K562 (cell line): ENCODE data around the gene DNMT3A. TPM values are rescaled to one million over a fixed set of nuclear protein-coding genes. Genes with fewer than 3 reads are reported as not detected.

Source experiments
- ATAC-seq: fragments of 200-7000 bp; cut with Tn5 transposase; 3 replicates; pipeline ENCODE4 v1.9.1; 2020; ENCODE audit warnings: moderate library complexity
- Bru-seq: library from RNA; stranded (reverse); fragments of 400-500 nt; gene quantifications from one replicate; lab custom pipeline; 2021; lab: Mats Ljungman, UMichigan
- BruChase-seq, 2 experiments: library from RNA; stranded (reverse); fragments of 400-500 nt; gene quantifications; one replicate each; lab custom pipeline; 2021; lab: Mats Ljungman, UMichigan
- BruUV-seq: library from RNA; stranded (reverse); fragments of 400-500 nt; replicated peaks from 2 replicates; lab custom pipeline; 2021; lab: Mats Ljungman, UMichigan
- CTCF ChIA-PET: fragments of 300-600 bp; formaldehyde crosslinking; extraction: SDS; loops from one replicate; lab custom pipeline; 2021; ENCODE audit warnings: low intra/inter-chr PET ratio; lab: Yijun Ruan, JAX
- POLR2A ChIA-PET: fragments of 300-600, 350-650 bp; sonication (Branson Sonifier 250); formaldehyde crosslinking; extraction: SDS; loops from one replicate; lab custom pipeline; 2021; ENCODE audit warnings: antibody characterized with exemption, inconsistent platforms; lab: Yijun Ruan, JAX
- DNase-seq, 4 experiments: peaks; one replicate each; pipeline versions ENCODE4 v3.0.0 to v3.0.0-alpha.2; 2011 to 2018; ENCODE audit warnings: low spot score in 3 of 4, mixed read lengths in 3 of 4; ENCODE audit errors: extremely low read depth in 1 of 4
- FAIRE-seq: peaks from 2 replicates; lab custom pipeline; 2011; peaks lifted over from hg19 to GRCh38; lab: Jason Lieb, UNC
- H2AFZ ChIP-seq: 2 replicates; pipeline ENCODE4 v1.6.0; 2011; ENCODE audit warnings: low read depth, low read length, control low read depth, inconsistent platforms
- H3K27ac ChIP-seq: fragments of 200-600 bp; 3 replicates; pipeline ENCODE4 v1.8.0; 2011; ENCODE audit warnings: low read depth, mild to moderate bottlenecking, control low read depth, inconsistent platforms, low read length, moderate library complexity, mixed read lengths; ENCODE audit errors: extremely low read depth
- H3K27me3 ChIP-seq, 2 experiments: fragments of 300-600 bp in 1 of 2; 2 replicates in 1 of 2; 3 replicates in 1 of 2; pipeline versions ENCODE4 v1.6.0 to v1.8.0; 2011; ENCODE audit warnings: inconsistent platforms in 2 of 2, low read length in 2 of 2, mild to moderate bottlenecking in 1 of 2, mixed read lengths in 1 of 2, moderate library complexity in 1 of 2; ENCODE audit not compliant: control insufficient read depth in 2 of 2, insufficient read depth in 2 of 2
- H3K36me3 ChIP-seq: fragments of 300-600 bp; 3 replicates; pipeline ENCODE4 v1.8.0; 2011; ENCODE audit warnings: mild to moderate bottlenecking, low read length, inconsistent platforms; ENCODE audit not compliant: control insufficient read depth, insufficient read depth
- H3K4me1 ChIP-seq, 2 experiments: fragments of 200-600 bp in 1 of 2; replicated peaks in 1 of 2; 2 replicates in 1 of 2; 3 replicates in 1 of 2; pipeline versions ENCODE4 v1.5.1 to v1.8.0; 2011; ENCODE audit warnings: inconsistent platforms in 2 of 2, low read length in 2 of 2, mild to moderate bottlenecking in 1 of 2, mixed read lengths in 1 of 2, moderate library complexity in 1 of 2; ENCODE audit not compliant: control insufficient read depth in 2 of 2, insufficient read depth in 2 of 2
- H3K4me2 ChIP-seq: 2 replicates; pipeline ENCODE4 v1.6.1; 2011; ENCODE audit warnings: low read length, control low read depth, inconsistent platforms, mixed read lengths; ENCODE audit not compliant: insufficient read depth
- H3K4me3 ChIP-seq: fragments of 200-600 bp; sonication (generic), shearing (Covaris generic); 2 replicates; pipeline ENCODE4 v1.5.1; 2016; ENCODE audit warnings: control low read depth, inconsistent platforms
- H3K79me2 ChIP-seq: fragments of 200-600 bp; 3 replicates; pipeline ENCODE4 v1.8.0; 2011; ENCODE audit warnings: low read length, inconsistent platforms; ENCODE audit not compliant: control insufficient read depth, insufficient read depth
- H3K9ac ChIP-seq, 2 experiments: 2 replicates each; pipeline versions ENCODE4 v1.6.0 to v1.6.1; 2011; ENCODE audit warnings: low read depth in 2 of 2, low read length in 2 of 2, control low read depth in 1 of 2, inconsistent platforms in 1 of 2, mild to moderate bottlenecking in 1 of 2, mixed read lengths in 1 of 2; ENCODE audit not compliant: insufficient read depth in 1 of 2
- H3K9me1 ChIP-seq: one replicate; pipeline ENCODE4 v1.6.0; 2011; ENCODE audit warnings: inconsistent platforms, mild to moderate bottlenecking, low read length, moderate library complexity; ENCODE audit not compliant: control insufficient read depth, insufficient read depth
- H3K9me3 ChIP-seq: replicated peaks from 2 replicates; pipeline ENCODE4 v1.5.1; 2011; ENCODE audit warnings: low read depth, low read length, inconsistent platforms; ENCODE audit not compliant: control insufficient read depth, insufficient read depth
- H4K20me1 ChIP-seq: replicated peaks from 2 replicates; pipeline ENCODE4 v1.6.1; 2011; ENCODE audit warnings: low read length, inconsistent platforms, mixed read lengths; ENCODE audit not compliant: control insufficient read depth, insufficient read depth
- CCNT2 ChIP-seq: IDR thresholded peaks from 2 replicates; pipeline ENCODE4 v1.6.1; 2011; ENCODE audit warnings: borderline replicate concordance, low read depth, mild to moderate bottlenecking, moderate library complexity, mixed read lengths, low read length; ENCODE audit not compliant: insufficient read length; ENCODE audit errors: extremely low read depth
- CXXC5 ChIP-seq: fragments of 250-450 bp; sonication (Bioruptor Pico); IDR thresholded peaks from 2 replicates; pipeline ENCODE4 v1.8.0; 2022; ENCODE audit warnings: inconsistent platforms, mild to moderate bottlenecking, moderate library complexity
- RB1 ChIP-seq: fragments of 450-650 bp; IDR thresholded peaks from 2 replicates; pipeline ENCODE4 v1.6.1; 2017; ENCODE audit warnings: low read depth, mild to moderate bottlenecking
- ZBTB7A ChIP-seq: IDR thresholded peaks from 2 replicates; pipeline ENCODE4 v1.6.1; 2011; ENCODE audit warnings: low read depth, mild to moderate bottlenecking, low read length, moderate library complexity, borderline replicate concordance; ENCODE audit not compliant: control insufficient read depth
- ZKSCAN3 ChIP-seq: fragments of 250-450 bp; sonication (Bioruptor Pico); IDR thresholded peaks from 2 replicates; pipeline ENCODE4 v1.4.0; 2020
- WGBS: fragments of 100-300 bp; shearing (Covaris generic); methylation state at CpG from one replicate; pipeline ENCODE4 v1.1.6; 2016; ENCODE audit warnings: low coverage, mixed read lengths; ENCODE audit not compliant: insufficient coverage; ENCODE audit errors: missing lambda C conversion rate; 5-methylcytosine and 5-hydroxymethylcytosine counted together
- in situ Hi-C: fragments of 300-500 bp; cut with MboI; formaldehyde crosslinking; loops from 4 replicates; pipeline ENCODE4 v1.15.0; 2018; ENCODE audit warnings: inconsistent platforms, mixed read lengths
- intact Hi-C: fragments of 100-400 bp; cut with micrococcal nuclease; formaldehyde crosslinking; loops from 2 replicates; pipeline ENCODE4 v1.14.2; 2022
- long read RNA-seq, 3 experiments: library from polyadenylated mRNA in 2 of 3; library from RNA in 1 of 3; unstranded in 2 of 3; stranded (forward) in 1 of 3; transcript quantifications; one replicate each; pipeline ENCODE4 v2.0.0, GENCODE V29; 2019 to 2022
- polyA minus RNA-seq, 3 experiments: library from RNA; depleted of rRNA, polyadenylated mRNA; stranded (reverse); fragments of >200 nt; gene quantifications; 2 replicates each; pipeline ENCODE4 v1.2.3, GENCODE V29; 2011
- polyA plus RNA-seq, 8 experiments: library from polyadenylated mRNA; depleted of rRNA in 4 of 8; stranded (reverse) in 5 of 8; unstranded in 3 of 8; fragments of >200 nt; fragmentation: Nextera tagmentation in 2 of 8; fragmentation: Illumina TruSeq in 1 of 8; extraction: Ambion mirVana in 2 of 8; extraction: Trizol in 1 of 8; gene quantifications; 2 replicates each; pipeline versions ENCODE4 v1.2.1 to v1.2.3, GENCODE V29; 2011 to 2014; ENCODE audit warnings: inconsistent platforms in 1 of 8, missing spikeins in 1 of 8
- total RNA-seq, 7 experiments: library from RNA; depleted of rRNA in 6 of 7; stranded (reverse); fragments of >200 nt in 6 of 7; fragmentation: Illumina TruSeq in 2 of 7; extraction: Trizol in 2 of 7; gene quantifications; 2 replicates each; pipeline versions ENCODE4 v1.2.1 to v1.2.3, GENCODE V29; 2011 to 2021; ENCODE audit warnings: low replicate concordance in 1 of 7
- TF ChIP-seq, protein P1 (sequence below): conservative IDR thresholded peaks from 2 replicates; pipeline ENCODE4 v1.6.1; 2011; ENCODE audit warnings: low read depth, mild to moderate bottlenecking, low read length; ENCODE audit not compliant: control insufficient read depth
- TF ChIP-seq, protein P2 (sequence below): sonication (generic); formaldehyde crosslinking; IDR thresholded peaks from 2 replicates; pipeline ENCODE4 v1.8.1; 2023; ENCODE audit warnings: mild to moderate bottlenecking, missing genetic modification reagents
- TF ChIP-seq, protein P3 (sequence below), 2 experiments: IDR thresholded peaks; 2 replicates each; pipeline ENCODE4 v1.6.1; 2011; ENCODE audit warnings: borderline replicate concordance in 1 of 2, control low read depth in 1 of 2, low read depth in 1 of 2, low read length in 1 of 2, mild to moderate bottlenecking in 1 of 2, mixed read lengths in 1 of 2, moderate library complexity in 1 of 2; ENCODE audit not compliant: insufficient read depth in 1 of 2, insufficient read length in 1 of 2, poor library complexity in 1 of 2, severe bottlenecking in 1 of 2; ENCODE audit errors: extremely low read depth in 1 of 2

The DNMT3A gene
- total RNA-seq (2011; cell fraction: chromatin; rRNA removed; ENCODE audit: low replicate concordance), result 17.3 and 36.0 TPM in 2 replicates
- 20.7 and 22.2 TPM in 2 replicates for total RNA-seq (2011; cell fraction: nucleolus; rRNA removed)
- 15.0 and 23.5 TPM in 2 replicates for total RNA-seq (2011; cell fraction: nucleoplasm; rRNA removed)
- total RNA-seq (2014; rRNA removed) (6.3 and 7.0 TPM in 2 replicates), total RNA-seq (2014; rRNA removed; fragmentation: Illumina TruSeq; extraction: Trizol) (3.7 and 4.4 TPM in 2 replicates), total RNA-seq (2015; rRNA removed; fragmentation: Illumina TruSeq; extraction: Trizol) (4.5 and 5.0 TPM in 2 replicates), total RNA-seq (2021) (13.5 and 16.0 TPM in 2 replicates), polyA plus RNA-seq (2011; rRNA removed) (4.6 and 4.8 TPM in 2 replicates), polyA plus RNA-seq (2014; fragmentation: Illumina TruSeq; extraction: Trizol) (5.9 and 6.1 TPM in 2 replicates), polyA plus RNA-seq (2014; fragmentation: Nextera tagmentation; extraction: Ambion mirVana) (1 to 10 TPM; 3.0 to 8.7 TPM), polyA plus RNA-seq (2014; rRNA removed) (6.2 and 9.4 TPM in 2 replicates), polyA minus RNA-seq (2011; rRNA and poly(A)+ RNA removed) (7.9 and 9.0 TPM in 2 replicates), Bru-seq, nascent RNA (percentile 42 among the genes with signal in this experiment), BruChase-seq, experiment 1, labeled RNA remaining after a 2-hour chase (percentile 38 among the genes with signal in this experiment), BruChase-seq, experiment 2, labeled RNA remaining after a 6-hour chase (percentile 41 among the genes with signal in this experiment)
- polyA plus RNA-seq (2011; cell fraction: cytosol; rRNA removed), result 5.2 TPM in 2 replicates
- 13.6 and 23.1 TPM in 2 replicates for polyA plus RNA-seq (2011; cell fraction: nucleus; rRNA removed)
- polyA plus RNA-seq (2012), result 7.3 and 8.9 TPM in 2 replicates
- 10.6 and 17.4 TPM in 2 replicates for polyA minus RNA-seq (2011; cell fraction: cytosol; rRNA and poly(A)+ RNA removed)
- polyA minus RNA-seq (2011; cell fraction: nucleus; rRNA and poly(A)+ RNA removed), result 9.6 and 10.0 TPM in 2 replicates
- long read RNA-seq, experiment 1, full-length matches to known transcripts, result 11 of 35 reads
- long read RNA-seq, experiment 1, partial matches to known transcripts, result 13 of 35 reads
- long read RNA-seq, experiment 1, other reads (novel, unspliced or antisense), result 11 of 35 reads
- long read RNA-seq, experiment 2, partial matches to known transcripts, result 0 of 5 reads
- long read RNA-seq, experiment 2, other reads (novel, unspliced or antisense), result 5 of 5 reads
- long read RNA-seq, experiment 3, partial matches to known transcripts, result 1 of 5 reads
- long read RNA-seq, experiment 3, other reads (novel, unspliced or antisense), result 3 of 5 reads

DNA sequence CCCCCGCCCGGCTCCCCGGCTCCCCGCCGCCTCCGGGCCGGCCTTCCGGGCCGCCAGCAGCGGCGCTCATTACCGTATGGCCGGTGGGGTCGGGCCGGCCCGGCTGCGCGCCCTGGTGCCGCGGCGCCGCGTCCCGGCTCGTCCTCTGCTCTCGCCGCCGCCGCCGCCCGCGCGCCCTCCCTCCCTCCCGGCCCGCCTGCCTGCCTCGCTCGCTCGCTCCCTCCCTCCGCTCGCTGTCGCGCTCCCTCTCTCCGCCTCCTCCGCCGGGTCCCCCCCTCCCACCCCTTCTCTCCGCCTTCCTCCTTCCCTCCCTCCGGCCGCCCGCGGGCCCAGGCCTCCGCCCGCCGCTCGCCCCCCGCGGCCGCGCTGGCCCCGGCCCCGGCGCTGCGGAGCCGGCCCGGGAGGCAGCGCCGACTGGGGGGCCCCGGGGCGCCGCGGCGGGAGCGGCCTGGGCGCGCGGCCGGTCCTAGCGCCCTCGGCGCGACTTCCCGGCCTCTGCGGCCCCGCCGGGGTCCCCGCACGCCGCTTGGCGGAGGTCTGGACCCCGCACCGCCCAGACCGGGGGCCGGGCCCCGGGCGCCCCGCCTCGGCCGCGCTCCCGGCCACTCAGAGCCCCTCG, at the start of gene DNMT3A:
Gene DNMT3A, minus strand, starts transcription at position 173 of the 619 bp plus-strand sequence. CDS start 27,941 bp downstream, outside the sequence.
- Histone ChIP-seq H2AFZ (peak within 1 kb of the TSS; percentile 83), H4K20me1 (peaks cover 29% of the 10 kb centered on the region), H3K9me1 (peaks cover 3% of the 10 kb centered on the region), H3K79me2 (no peaks in the 10 kb centered on the region), H3K9me3 (no peaks in the 10 kb centered on the region), H3K4me3 (peak within 1 kb of the TSS; percentile 50), H3K4me1 (peaks cover 0 to 27% of the 10 kb centered on the region in 2 experiments; a peak in 4 of 5 replicates), H3K27me3 (peaks cover 29 to 55% of the 10 kb centered on the region in 2 experiments), H3K4me2 (peak within 1 kb of the TSS; percentile 62), H3K9ac (peak within 1 kb of the TSS in 1 of 2 experiments; percentile 81; a peak in 2 of 4 replicates), H3K36me3 (no peaks in the 10 kb centered on the region), H3K27ac (no peak within 1 kb of the TSS)
- no TSS peak for BruUV-seq
- intact Hi-C loops, result no loop called here
- POLR2A ChIA-PET, result interaction anchor here (1.0 kb wide), 1 partner anchor 9 kb away, joined by 3 read pairs; no protein-coding TSS in a partner anchor
- ATAC-seq, result peak; percentile 65
- no peak for FAIRE-seq
- peak; percentile 74 to 81 (median 78) for DNase-seq
- in situ Hi-C loops, result no loop called here
- WGBS, result 0% methylated on average over 11 of the region's 100 CpGs
- CTCF ChIA-PET, result no interaction called here
- TF ChIP-seq ZKSCAN3 (CRISPR knock-in tag), result no peak
- TF ChIP-seq, protein P1, sequence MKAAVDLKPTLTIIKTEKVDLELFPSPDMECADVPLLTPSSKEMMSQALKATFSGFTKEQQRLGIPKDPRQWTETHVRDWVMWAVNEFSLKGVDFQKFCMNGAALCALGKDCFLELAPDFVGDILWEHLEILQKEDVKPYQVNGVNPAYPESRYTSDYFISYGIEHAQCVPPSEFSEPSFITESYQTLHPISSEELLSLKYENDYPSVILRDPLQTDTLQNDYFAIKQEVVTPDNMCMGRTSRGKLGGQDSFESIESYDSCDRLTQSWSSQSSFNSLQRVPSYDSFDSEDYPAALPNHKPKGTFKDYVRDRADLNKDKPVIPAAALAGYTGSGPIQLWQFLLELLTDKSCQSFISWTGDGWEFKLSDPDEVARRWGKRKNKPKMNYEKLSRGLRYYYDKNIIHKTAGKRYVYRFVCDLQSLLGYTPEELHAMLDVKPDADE, result no peak
- TF ChIP-seq ZBTB7A, result peak; percentile 59; the same call in 1 of the 2 replicates
- 0 out of 2 replicates have a peak, but pooled peaks have one; percentile 35 for TF ChIP-seq CXXC5 (CRISPR knock-in tag)
- TF ChIP-seq, protein P2, sequence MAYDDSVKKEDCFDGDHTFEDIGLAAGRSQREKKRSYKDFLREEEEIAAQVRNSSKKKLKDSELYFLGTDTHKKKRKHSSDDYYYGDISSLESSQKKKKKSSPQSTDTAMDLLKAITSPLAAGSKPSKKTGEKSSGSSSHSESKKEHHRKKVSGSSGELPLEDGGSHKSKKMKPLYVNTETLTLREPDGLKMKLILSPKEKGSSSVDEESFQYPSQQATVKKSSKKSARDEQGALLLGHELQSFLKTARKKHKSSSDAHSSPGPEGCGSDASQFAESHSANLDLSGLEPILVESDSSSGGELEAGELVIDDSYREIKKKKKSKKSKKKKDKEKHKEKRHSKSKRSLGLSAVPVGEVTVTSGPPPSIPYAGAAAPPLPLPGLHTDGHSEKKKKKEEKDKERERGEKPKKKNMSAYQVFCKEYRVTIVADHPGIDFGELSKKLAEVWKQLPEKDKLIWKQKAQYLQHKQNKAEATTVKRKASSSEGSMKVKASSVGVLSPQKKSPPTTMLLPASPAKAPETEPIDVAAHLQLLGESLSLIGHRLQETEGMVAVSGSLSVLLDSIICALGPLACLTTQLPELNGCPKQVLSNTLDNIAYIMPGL, result 0 out of 2 replicates have a peak, but pooled peaks have one; percentile 30
- TF ChIP-seq, protein P3, sequence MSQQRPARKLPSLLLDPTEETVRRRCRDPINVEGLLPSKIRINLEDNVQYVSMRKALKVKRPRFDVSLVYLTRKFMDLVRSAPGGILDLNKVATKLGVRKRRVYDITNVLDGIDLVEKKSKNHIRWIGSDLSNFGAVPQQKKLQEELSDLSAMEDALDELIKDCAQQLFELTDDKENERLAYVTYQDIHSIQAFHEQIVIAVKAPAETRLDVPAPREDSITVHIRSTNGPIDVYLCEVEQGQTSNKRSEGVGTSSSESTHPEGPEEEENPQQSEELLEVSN (IDR thresholded peaks at IDR 0.05; ENCODE audit: borderline replicate concordance in 1 of 2, extremely low read depth in 1 of 2, insufficient read depth in 1 of 2, insufficient read length in 1 of 2, low read depth in 1 of 2, low read length in 1 of 2, poor library complexity in 1 of 2, severe bottlenecking in 1 of 2), result peak in 1 of 2 experiments; percentile 50
- TF ChIP-seq CCNT2, result peak; percentile 6
- TF ChIP-seq RB1, result 0 out of 2 replicates have a peak, but pooled peaks have one; percentile 26
